B cell (primary cell): Measurements from ENCODE around the gene PCDHGC3. TPM values are rescaled to one million over a fixed set of nuclear protein-coding genes. Genes with fewer than 3 reads are reported as not detected.

Experiments used
- ATAC-seq: fragments of 200-7000 bp; cut with Tn5 transposase; one replicate; pipeline ENCODE4 v1.10.0; 2021; ENCODE audit warnings: low read depth, mild to moderate bottlenecking, moderate number of reproducible peaks, moderate library complexity
- CTCF ChIA-PET: fragments of 350-600 bp; sonication (Branson Sonifier 250); formaldehyde crosslinking; loops from one replicate; lab custom pipeline; 2021; ENCODE audit warnings: antibody characterized with exemption, inconsistent platforms; lab: Charles Lee
- POLR2A ChIA-PET: fragments of 350-600 bp; sonication (Branson Sonifier 250); formaldehyde crosslinking; loops from one replicate; lab custom pipeline; 2021; ENCODE audit warnings: antibody characterized with exemption; lab: Charles Lee
- DNase-seq: peaks from one replicate; pipeline ENCODE4 v3.0.0; 2013
- H2AFZ ChIP-seq: 2 replicates; pipeline ENCODE4 v1.6.1; 2012; ENCODE audit warnings: mild to moderate bottlenecking, low read depth, low read length; ENCODE audit not compliant: insufficient read depth, poor library complexity, severe bottlenecking
- H3K27ac ChIP-seq, 2 donors: 1 replicate in 1 of 2; 2 replicates in 1 of 2; pipeline ENCODE4 v1.5.1; 2012 to 2013; ENCODE audit warnings: low read length in 2 of 2, mild to moderate bottlenecking in 2 of 2, moderate library complexity in 1 of 2
- H3K27me3 ChIP-seq, 4 experiments: fragments of 200-600 bp in 1 of 4; sonication (generic) in 1 of 4; replicated peaks in 1 of 4; 1 replicate in 2 of 4; 2 replicates in 2 of 4; pipeline versions ENCODE4 v1.6.1 to v1.7.0; 2013 to 2016; ENCODE audit warnings: low read length in 3 of 4, mild to moderate bottlenecking in 2 of 4, mixed read lengths in 1 of 4, moderate library complexity in 1 of 4; ENCODE audit not compliant: insufficient read depth in 4 of 4, control insufficient read depth in 3 of 4; ENCODE audit errors: control extremely low read depth in 1 of 4
- H3K36me3 ChIP-seq, 2 experiments: replicated peaks in 1 of 2; 1 replicate in 1 of 2; 2 replicates in 1 of 2; pipeline versions ENCODE4 v1.6.1 to v1.7.1; 2013; ENCODE audit warnings: low read length in 1 of 2; ENCODE audit not compliant: insufficient read depth in 2 of 2, control insufficient read depth in 1 of 2; ENCODE audit errors: control extremely low read depth in 1 of 2, extremely low read depth in 1 of 2
- H3K4me1 ChIP-seq, 2 donors: fragments of 200-600 bp in 1 of 2; sonication (generic) in 1 of 2; 1 replicate in 1 of 2; 2 replicates in 1 of 2; pipeline versions ENCODE4 v1.5.1 to v1.6.1; 2013 to 2017; ENCODE audit warnings: low read length in 2 of 2; ENCODE audit not compliant: control insufficient read depth in 2 of 2, insufficient read depth in 2 of 2
- H3K4me2 ChIP-seq: replicated peaks from 2 replicates; pipeline ENCODE3; 2012; ENCODE audit warnings: mild to moderate bottlenecking, low read depth, low read length; ENCODE audit not compliant: poor library complexity, severe bottlenecking
- H3K4me3 ChIP-seq, 5 experiments: fragments of 200-600 bp in 1 of 5; sonication (generic) in 1 of 5; 1 replicate in 3 of 5; 2 replicates in 2 of 5; pipeline versions ENCODE4 v1.5.1 to v1.7.0; 2011 to 2016; ENCODE audit warnings: low read length in 4 of 5, mild to moderate bottlenecking in 4 of 5, low read depth in 2 of 5, control low read depth in 1 of 5, moderate library complexity in 1 of 5; ENCODE audit not compliant: insufficient read depth in 1 of 5; ENCODE audit errors: control extremely low read depth in 1 of 5, extremely low read depth in 1 of 5
- H3K79me2 ChIP-seq: fragments of 200-600 bp; sonication (generic); one replicate; pipeline ENCODE4 v1.6.0; 2016; ENCODE audit warnings: low read length; ENCODE audit not compliant: control insufficient read depth, insufficient read depth
- H3K9ac ChIP-seq: fragments of 200-600 bp; sonication (generic); 2 replicates; pipeline ENCODE4 v1.6.1; 2017; ENCODE audit warnings: mild to moderate bottlenecking, low read length, moderate library complexity
- H3K9me3 ChIP-seq, 3 donors: one replicate each; pipeline versions ENCODE4 v1.6.1 to v1.7.1; 2013; ENCODE audit warnings: low read length in 2 of 3; ENCODE audit not compliant: control insufficient read depth in 2 of 3, insufficient read depth in 1 of 3; ENCODE audit errors: control extremely low read depth in 1 of 3
- H4K20me1 ChIP-seq: 2 replicates; pipeline ENCODE4 v1.6.0; 2012; ENCODE audit warnings: mild to moderate bottlenecking, low read length; ENCODE audit not compliant: insufficient read depth, control insufficient read depth, poor library complexity, severe bottlenecking
- H3K27ac Mint-ChIP-seq: one replicate; pipeline ENCODE4 v1.8.0; 2021; ENCODE audit warnings: mixed read lengths
- H3K27me3 Mint-ChIP-seq: one replicate; pipeline ENCODE4 v1.8.0; 2021; ENCODE audit warnings: mixed read lengths
- H3K4me1 Mint-ChIP-seq: one replicate; pipeline ENCODE4 v1.8.0; 2021; ENCODE audit warnings: mixed read lengths
- H3K4me3 Mint-ChIP-seq: one replicate; pipeline ENCODE4 v1.8.0; 2021; ENCODE audit warnings: mixed read lengths
- H3K9me3 Mint-ChIP-seq: one replicate; pipeline ENCODE4 v1.8.0; 2022; ENCODE audit warnings: mixed read lengths; ENCODE audit not compliant: insufficient read depth
- CTCF ChIP-seq: fragments of 200-600 bp; IDR thresholded peaks from one replicate; pipeline ENCODE4 v1.8.0; 2022; ENCODE audit warnings: antibody characterized with exemption, mild to moderate bottlenecking
- EZH2 ChIP-seq: IDR thresholded peaks from 2 replicates; pipeline ENCODE4 v1.6.1; 2012; ENCODE audit warnings: borderline replicate concordance, low read depth, mild to moderate bottlenecking, moderate library complexity, low read length; ENCODE audit not compliant: insufficient read depth, poor library complexity, severe bottlenecking
- WGBS: methylation state at CpG from one replicate; pipeline ENCODE4 v1.1.5; 2013; ENCODE audit warnings: missing lambda C conversion rate; ENCODE audit not compliant: insufficient coverage; 5-methylcytosine and 5-hydroxymethylcytosine counted together
- intact Hi-C: fragments of 100-400 bp; cut with micrococcal nuclease; formaldehyde crosslinking; loops from one replicate; pipeline ENCODE4 v1.10.0; 2022
- polyA plus RNA-seq: library from polyadenylated mRNA; depleted of rRNA; stranded (reverse); fragments of >200 nt; gene quantifications from 2 replicates; pipeline ENCODE4 v1.2.3, GENCODE V29; 2012
- total RNA-seq, 2 donors: library from RNA; stranded (reverse); fragments of 120-200 nt in 1 of 2; gene quantifications; 1 replicate in 1 of 2; 2 replicates in 1 of 2; pipeline versions ENCODE4 v1.2.3 to v1.2.4, GENCODE V29; 2013 to 2022

The PCDHGC3 gene
- total and polyA plus RNA-seq, 2 donors (not counting 1 experiment from before 2014, with no cell fraction given), result 0.88 to 2.0 TPM

- Histone ChIP-seq H3K4me3 (no peak overlapping the region), H3K4me1 (peaks cover 40 to 61% of the 10 kb centered on the region in 2 donors), H3K36me3 (no peaks in the 10 kb centered on the region), H4K20me1 (no peaks in the 10 kb centered on the region), H3K9ac (no peak overlapping the region), H3K27me3 (no peaks in the 10 kb centered on the region), H2AFZ (peak overlapping the region; percentile 49), H3K27ac (peak overlapping the region; percentile 36 to 51), H3K4me2 (peak overlapping the region; percentile 48), H3K79me2 (no peaks in the 10 kb centered on the region), H3K9me3 (peaks cover 0 to 12% (median 0%) of the 10 kb centered on the region in 3 donors)
- Mint-ChIP-seq H3K27me3 (no peaks in the 10 kb centered on the region), H3K27ac (peak overlapping the region; percentile 73), H3K9me3 (peaks cover 3% of the 10 kb centered on the region), H3K4me3 (peak overlapping the region; percentile 59), H3K4me1 (peaks cover 64% of the 10 kb centered on the region)
- ChIA-PET CTCF (interaction anchor here (1.0 to 12.8 kb wide), 9 partner anchors 17 to 187 kb away, joined by 3 to 176 read pairs (median 3); partner anchors contain the start of genes PCDHGA10, PCDHGA11, PCDHGA12 and PCDHGC3), POLR2A (interaction anchor here (0.6 to 1.4 kb wide), 2 partner anchors 15 to 755 kb away, joined by 3 to 6 read pairs; no protein-coding TSS in a partner anchor)
- ATAC-seq (no peak), DNase-seq (peak; percentile 25)
- WGBS, result 18% methylated on average over 6 of the region's 11 CpGs
- intact Hi-C loops, result no loop called here
- TF ChIP-seq CTCF, result no peak
- TF ChIP-seq EZH2, result no peak
These were observed 31.8 kb downstream of the PCDHGC3 start for GRCh38 chr5:141507387-141508091.

- TF ChIP-seq EZH2, result no peak
- TF ChIP-seq CTCF, result no peak
- CTCF ChIA-PET, result interaction anchor here (0.7 to 12.8 kb wide), 8 partner anchors 16 to 188 kb away, joined by 3 to 176 read pairs (median 4); partner anchors contain the start of genes PCDHGA10, PCDHGA12, PCDHGC3 and PCDHGC4
- H3K27ac Mint-ChIP-seq, result peak overlapping the region; percentile 8
- peaks cover 70% of the 10 kb centered on the region for H3K4me1 Mint-ChIP-seq
- intact Hi-C loops, result no loop called here
- peak overlapping the region; percentile 59 for H3K4me3 Mint-ChIP-seq
- ATAC-seq (no peak), DNase-seq (no peak)
- H3K4me3 ChIP-seq, result no peak overlapping the region
- H2AFZ ChIP-seq, result peak overlapping the region; percentile 9
- no peaks in the 10 kb centered on the region for H3K27me3 Mint-ChIP-seq
- H3K4me2 ChIP-seq, result peak overlapping the region; percentile 48
- no peaks in the 10 kb centered on the region for H4K20me1 ChIP-seq
- no peak overlapping the region for H3K9ac ChIP-seq
- H3K4me1 ChIP-seq, result peaks cover 47 to 69% of the 10 kb centered on the region in 2 donors
- peaks cover 0 to 13% (median 0%) of the 10 kb centered on the region in 3 donors for H3K9me3 ChIP-seq
- H3K79me2 ChIP-seq, result no peaks in the 10 kb centered on the region
- WGBS, result 37% methylated on average over 7 of the region's 9 CpGs
- no peaks in the 10 kb centered on the region for H3K27me3 ChIP-seq
- no peaks in the 10 kb centered on the region for H3K36me3 ChIP-seq
- H3K27ac ChIP-seq, result peak overlapping the region; percentile 10 to 29
- peaks cover 3% of the 10 kb centered on the region for H3K9me3 Mint-ChIP-seq
- POLR2A ChIA-PET, result no interaction called here
These were observed 32.7 kb downstream of the PCDHGC3 start for GRCh38 chr5:141508440-141508797.
